Lower leg skin (tissue), 4 donors: ENCODE measurements around the gene BET1. TPM values are rescaled to one million over a fixed set of nuclear protein-coding genes. Genes with fewer than 3 reads are reported as not detected.

Source experiments
- DNase-seq, 2 donors: peaks; one replicate each; pipeline ENCODE4 v3.0.0-alpha.2; 2019; ENCODE audit warnings: low spot score in 2 of 2
- H3K4me3 ChIP-seq: fragments of 200-600 bp; sonication (generic); 2 replicates; pipeline ENCODE4 v1.5.1; 2017; ENCODE audit warnings: mild to moderate bottlenecking, low read depth; ENCODE audit not compliant: poor library complexity, severe bottlenecking
- POLR2A ChIP-seq, 2 donors: fragments of 450-650 bp; IDR thresholded peaks; one replicate each; pipeline ENCODE4 v1.6.1; 2016 to 2017; ENCODE audit warnings: antibody characterized with exemption in 2 of 2, mild to moderate bottlenecking in 1 of 2, moderate library complexity in 1 of 2
- WGBS, 2 donors: methylation state at CpG; one replicate each; pipeline ENCODE4 v1.1.5; 2018; 5-methylcytosine and 5-hydroxymethylcytosine counted together
- intact Hi-C: fragments of 100-400 bp; cut with DNase I; formaldehyde crosslinking; loops from one replicate; pipeline ENCODE4 v1.15.0; 2023; ENCODE audit warnings: low total_unique reads
- total RNA-seq, 4 donors: library from RNA; depleted of rRNA; stranded (reverse); fragments of >200 nt; gene quantifications; one replicate each; pipeline ENCODE4 v1.1.0, GENCODE V29; 2016
- TF ChIP-seq, protein P1 (sequence below), 3 donors: fragments of 450-650 bp; IDR thresholded peaks; one replicate each; pipeline ENCODE4 v1.5.1; 2016; ENCODE audit warnings: antibody characterized with exemption in 3 of 3, mild to moderate bottlenecking in 3 of 3, moderate library complexity in 2 of 3

Gene BET1
- total RNA-seq, 4 donors from 2014 or later, result 9.4 to 19.6 (median 15.8) TPM

DNA sequence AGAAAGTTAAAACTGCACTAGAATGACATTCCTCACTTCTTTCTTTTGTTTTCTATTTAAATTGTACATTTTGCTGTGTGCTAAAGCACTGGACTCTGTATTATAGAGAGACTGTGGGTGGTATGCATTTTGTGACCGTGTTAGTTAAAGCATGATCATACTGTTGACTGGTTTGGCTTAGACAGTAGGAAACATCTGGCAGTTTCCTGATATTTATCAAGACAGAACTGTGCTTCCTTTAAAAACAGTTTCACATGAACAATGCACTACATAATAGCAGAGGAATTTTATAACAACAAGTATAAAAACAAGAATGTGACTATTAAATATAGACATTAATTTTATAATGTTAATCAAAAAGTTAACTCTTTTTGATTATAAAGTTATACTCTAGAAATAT is 59.5 kb downstream of the BET1 start:
- H3K4me3 ChIP-seq, result no peak overlapping the region
- 15 to 24% methylated on average over 1 of the region's 1 CpG for WGBS, 2 donors
- TF ChIP-seq, protein P1, sequence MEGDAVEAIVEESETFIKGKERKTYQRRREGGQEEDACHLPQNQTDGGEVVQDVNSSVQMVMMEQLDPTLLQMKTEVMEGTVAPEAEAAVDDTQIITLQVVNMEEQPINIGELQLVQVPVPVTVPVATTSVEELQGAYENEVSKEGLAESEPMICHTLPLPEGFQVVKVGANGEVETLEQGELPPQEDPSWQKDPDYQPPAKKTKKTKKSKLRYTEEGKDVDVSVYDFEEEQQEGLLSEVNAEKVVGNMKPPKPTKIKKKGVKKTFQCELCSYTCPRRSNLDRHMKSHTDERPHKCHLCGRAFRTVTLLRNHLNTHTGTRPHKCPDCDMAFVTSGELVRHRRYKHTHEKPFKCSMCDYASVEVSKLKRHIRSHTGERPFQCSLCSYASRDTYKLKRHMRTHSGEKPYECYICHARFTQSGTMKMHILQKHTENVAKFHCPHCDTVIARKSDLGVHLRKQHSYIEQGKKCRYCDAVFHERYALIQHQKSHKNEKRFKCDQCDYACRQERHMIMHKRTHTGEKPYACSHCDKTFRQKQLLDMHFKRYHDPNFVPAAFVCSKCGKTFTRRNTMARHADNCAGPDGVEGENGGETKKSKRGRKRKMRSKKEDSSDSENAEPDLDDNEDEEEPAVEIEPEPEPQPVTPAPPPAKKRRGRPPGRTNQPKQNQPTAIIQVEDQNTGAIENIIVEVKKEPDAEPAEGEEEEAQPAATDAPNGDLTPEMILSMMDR (IDR thresholded peaks at IDR 0.05), result no peak
- no peak for TF ChIP-seq POLR2A (IDR thresholded peaks at IDR 0.05)
- no peak for DNase-seq
- intact Hi-C loops, result no loop called here

DNA sequence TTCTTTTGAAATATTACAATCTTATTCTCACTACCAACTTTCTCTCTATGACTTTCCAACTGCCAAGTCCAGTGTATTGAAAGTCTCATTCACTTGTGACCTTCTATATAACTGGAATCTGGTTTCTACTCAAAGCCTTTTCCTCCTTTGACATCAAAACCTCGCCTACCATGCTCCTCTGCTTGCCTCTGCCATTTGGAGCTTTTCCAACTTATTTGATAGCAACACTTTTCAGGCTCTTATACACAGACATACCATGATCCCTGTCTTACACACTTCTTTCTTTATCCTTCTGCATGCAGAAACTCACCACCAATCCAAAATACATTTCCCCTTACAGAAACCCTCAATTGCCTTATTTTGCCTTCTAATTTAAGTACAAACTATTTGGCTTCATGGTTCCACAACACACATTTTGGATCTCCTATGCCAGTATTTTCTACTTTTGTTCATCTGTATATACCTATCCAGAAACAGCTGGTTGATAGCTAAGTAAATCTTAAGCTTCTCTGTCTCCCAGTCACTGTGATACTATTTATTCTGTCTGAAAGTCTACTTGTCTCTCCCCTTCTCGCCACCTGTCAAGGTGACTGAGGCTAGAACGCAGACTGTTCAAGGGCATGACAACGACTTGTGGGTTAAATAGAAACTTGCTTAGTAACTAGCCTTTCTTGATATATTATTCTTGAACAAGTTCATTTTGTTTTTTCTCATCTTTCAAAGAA is 60.2 kb downstream of the BET1 start:
- no peak for TF ChIP-seq POLR2A (IDR thresholded peaks at IDR 0.05)
- TF ChIP-seq, protein P1 (IDR thresholded peaks at IDR 0.05), result no peak
- 60 to 65% methylated on average over 4 of the region's 4 CpGs for WGBS, 2 donors

More for the DNA sequence above, 60.2 kb downstream of the BET1 start:
- DNase-seq, result no peak
- no peak overlapping the region for H3K4me3 ChIP-seq
- intact Hi-C loops, result no loop called here

Other genes starting within 250 kb of the BET1 start
- gene TFPI2, start 113.6 kb downstream of the BET1 start, total RNA-seq, result 1 to 10 TPM in 1 of 4 donors, under 1 TPM in 2, not detected in 1; 0.12 to 4.2 (median 0.46) TPM
- gene GNGT1, start 97.8 kb downstream of the BET1 start, total RNA-seq, result not detected
- gene GNG11, start 82.6 kb downstream of the BET1 start, total RNA-seq, result 1 to 10 TPM; 3.8 to 7.8 (median 5.2) TPM